ENCODE data around the gene SLC38A9.
A peak's percentile ranks its signal among the peaks of the same experiment; 100 is the strongest.
"Not testable (repeated sequence)": the region's sequence is repeated elsewhere in the genome, so short reads cannot be mapped to it uniquely, and the experiment has no call there.

SLC38A9 gene

GRCh38 chr5:55701462-55702103, 10.5 kb downstream of the SLC38A9 start:
- Histone ChIP-seq H3K9ac (ENCODE audit: low read length) (no peak overlapping the region), H3K4me3 (ENCODE audit: low read length) (no peak overlapping the region), H3K9me3 (ENCODE audit: insufficient read depth, low read length) (0 out of 2 replicates have a peak, but pooled peaks cover 12% of the 10 kb centered on the region), H3K27ac (ENCODE audit: low read length) (no peak overlapping the region), H3K4me2 (ENCODE audit: low read length) (no peak overlapping the region), H3K4me1 (ENCODE audit: low read length) (peaks cover 35% of the 10 kb centered on the region), H4K20me1 (ENCODE audit: insufficient read depth, low read length) (no peaks in the 10 kb centered on the region), H3K27me3 (ENCODE audit: low read depth, low read length) (no peaks in the 10 kb centered on the region), H3K79me2 (ENCODE audit: low read length) (no peaks in the 10 kb centered on the region), H3K36me3 (replicated peaks; ENCODE audit: low read depth, low read length) (peaks cover 47% of the 10 kb centered on the region), H2AFZ (ENCODE audit: low read depth, low read length) (no peak overlapping the region)
- TF ChIP-seq CTCF (IDR thresholded peaks at IDR 0.05; ENCODE audit: low read depth, low read length) (no peak), EZH2phosphoT487 (IDR thresholded peaks at IDR 0.05; ENCODE audit: low read depth) (no peak)

DNA sequence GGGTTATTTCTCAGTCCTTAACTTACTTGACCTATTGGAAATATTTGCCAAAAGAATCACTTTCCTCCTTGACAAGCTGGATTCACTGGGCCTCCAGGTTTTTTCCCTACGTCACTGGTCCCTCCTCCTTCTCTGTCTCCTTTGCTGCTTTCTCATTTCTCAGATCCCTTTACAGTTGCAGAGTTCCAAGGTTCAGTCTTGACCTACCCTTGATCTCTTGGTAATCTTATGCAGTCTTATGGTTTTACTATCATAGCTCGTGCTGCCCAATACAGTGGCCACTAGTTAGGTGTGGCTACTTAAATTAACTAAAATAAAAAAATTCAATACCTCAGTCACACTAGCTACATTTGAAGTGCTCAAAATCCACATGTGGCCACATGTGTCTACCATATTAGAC, 11.4 kb downstream of the SLC38A9 start:
- no peak overlapping the region for H3K27ac ChIP-seq (ENCODE audit: low read length)
- H3K79me2 ChIP-seq (ENCODE audit: low read length), result no peaks in the 10 kb centered on the region
- H3K9me3 ChIP-seq (ENCODE audit: insufficient read depth, low read length), result 0 out of 2 replicates have a peak, but pooled peaks cover 12% of the 10 kb centered on the region
- no peak overlapping the region for H3K4me2 ChIP-seq (ENCODE audit: low read length)
- H3K9ac ChIP-seq (ENCODE audit: low read length), result no peak overlapping the region
- H3K36me3 ChIP-seq (replicated peaks; ENCODE audit: low read depth, low read length), result peaks cover 47% of the 10 kb centered on the region
- H3K4me3 ChIP-seq (ENCODE audit: low read length), result no peak overlapping the region
- TF ChIP-seq CTCF (IDR thresholded peaks at IDR 0.05; ENCODE audit: low read depth, low read length) (no peak), EZH2phosphoT487 (IDR thresholded peaks at IDR 0.05; ENCODE audit: low read depth) (no peak)
- no peaks in the 10 kb centered on the region for H3K27me3 ChIP-seq (ENCODE audit: low read depth, low read length)
- H2AFZ ChIP-seq (ENCODE audit: low read depth, low read length), result no peak overlapping the region
- peaks cover 35% of the 10 kb centered on the region for H3K4me1 ChIP-seq (ENCODE audit: low read length)
- no peaks in the 10 kb centered on the region for H4K20me1 ChIP-seq (ENCODE audit: insufficient read depth, low read length)

GRCh38 chr5:55699041-55699688, 13.0 kb downstream of the SLC38A9 start:
- Histone ChIP-seq H3K4me3 (ENCODE audit: low read length) (no peak overlapping the region), H3K27ac (ENCODE audit: low read length) (peak overlapping the region; percentile 67), H3K9ac (ENCODE audit: low read length) (no peak overlapping the region), H2AFZ (ENCODE audit: low read depth, low read length) (no peak overlapping the region), H3K4me2 (ENCODE audit: low read length) (peak overlapping the region; percentile 10; the same call in 1 of the 2 replicates), H4K20me1 (ENCODE audit: insufficient read depth, low read length) (no peaks in the 10 kb centered on the region), H3K79me2 (ENCODE audit: low read length) (no peaks in the 10 kb centered on the region), H3K36me3 (replicated peaks; ENCODE audit: low read depth, low read length) (peaks cover 47% of the 10 kb centered on the region), H3K4me1 (ENCODE audit: low read length) (peaks cover 35% of the 10 kb centered on the region), H3K27me3 (ENCODE audit: low read depth, low read length) (no peaks in the 10 kb centered on the region), H3K9me3 (ENCODE audit: insufficient read depth, low read length) (0 out of 2 replicates have a peak, but pooled peaks cover 12% of the 10 kb centered on the region)
- no peak for TF ChIP-seq EZH2phosphoT487 (IDR thresholded peaks at IDR 0.05; ENCODE audit: low read depth)
- TF ChIP-seq CTCF (IDR thresholded peaks at IDR 0.05; ENCODE audit: low read depth, low read length), result no peak

DNA sequence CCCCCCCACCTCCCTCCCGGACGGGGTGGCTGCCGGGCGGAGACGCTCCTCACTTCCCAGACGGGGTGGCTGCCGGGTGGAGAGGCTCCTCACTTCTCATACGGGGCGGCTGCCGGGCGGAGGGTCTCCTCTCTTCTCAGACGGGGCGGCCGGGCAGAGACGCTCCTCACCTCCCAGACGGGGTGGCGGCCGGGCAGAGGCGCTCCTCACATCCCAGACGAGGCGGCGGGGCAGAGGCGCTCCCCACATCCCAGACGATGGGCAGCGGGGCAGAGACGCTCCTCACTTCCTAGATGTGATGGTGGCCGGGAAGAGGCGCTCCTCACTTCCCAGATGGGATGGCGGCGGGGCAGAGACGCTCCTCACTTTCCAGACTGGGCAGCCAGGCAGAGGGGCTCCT, 15.4 kb downstream of the SLC38A9 start:
- H4K20me1 ChIP-seq (ENCODE audit: insufficient read depth, low read length); H3K27me3 ChIP-seq (ENCODE audit: low read depth, low read length); H3K27ac ChIP-seq (ENCODE audit: low read length); H3K4me3 ChIP-seq (ENCODE audit: low read length); H3K4me2 ChIP-seq (ENCODE audit: low read length); H3K79me2 ChIP-seq (ENCODE audit: low read length); H3K9ac ChIP-seq (ENCODE audit: low read length); H2AFZ ChIP-seq (ENCODE audit: low read depth, low read length): not testable (repeated sequence)
- Histone ChIP-seq H3K9me3 (ENCODE audit: insufficient read depth, low read length) (0 out of 2 replicates have a peak, but pooled peaks cover 12% of the 10 kb centered on the region), H3K4me1 (ENCODE audit: low read length) (peaks cover 17% of the 10 kb centered on the region), H3K36me3 (replicated peaks; ENCODE audit: low read depth, low read length) (peaks cover 33% of the 10 kb centered on the region)

All from OCI-LY3 (cell line).